Rectal smooth muscle tissue (tissue), 1 donor: Measurements from ENCODE around the gene EPS8L2.
"Not testable (repeated sequence)": the region's sequence is repeated elsewhere in the genome, so short reads cannot be mapped to it uniquely, and the experiment has no call there.

ENCODE experiments used
- H3K27ac ChIP-seq: one replicate; pipeline ENCODE4 v1.7.0; 2013; ENCODE audit warnings: low read depth, low read length, inconsistent platforms
- H3K27me3 ChIP-seq: one replicate; pipeline ENCODE4 v1.7.0; 2013; ENCODE audit warnings: low read length; ENCODE audit not compliant: control insufficient read depth, insufficient read depth
- H3K36me3 ChIP-seq: one replicate; pipeline ENCODE4 v1.7.0; 2013; ENCODE audit warnings: low read length; ENCODE audit not compliant: control insufficient read depth, insufficient read depth
- H3K4me1 ChIP-seq: one replicate; pipeline ENCODE4 v1.7.0; 2013; ENCODE audit warnings: low read length; ENCODE audit not compliant: control insufficient read depth, insufficient read depth
- H3K4me3 ChIP-seq: one replicate; pipeline ENCODE4 v1.7.0; 2013; ENCODE audit warnings: low read length
- H3K9ac ChIP-seq: one replicate; pipeline ENCODE4 v1.7.0; 2013; ENCODE audit warnings: low read length

The EPS8L2 gene

DNA sequence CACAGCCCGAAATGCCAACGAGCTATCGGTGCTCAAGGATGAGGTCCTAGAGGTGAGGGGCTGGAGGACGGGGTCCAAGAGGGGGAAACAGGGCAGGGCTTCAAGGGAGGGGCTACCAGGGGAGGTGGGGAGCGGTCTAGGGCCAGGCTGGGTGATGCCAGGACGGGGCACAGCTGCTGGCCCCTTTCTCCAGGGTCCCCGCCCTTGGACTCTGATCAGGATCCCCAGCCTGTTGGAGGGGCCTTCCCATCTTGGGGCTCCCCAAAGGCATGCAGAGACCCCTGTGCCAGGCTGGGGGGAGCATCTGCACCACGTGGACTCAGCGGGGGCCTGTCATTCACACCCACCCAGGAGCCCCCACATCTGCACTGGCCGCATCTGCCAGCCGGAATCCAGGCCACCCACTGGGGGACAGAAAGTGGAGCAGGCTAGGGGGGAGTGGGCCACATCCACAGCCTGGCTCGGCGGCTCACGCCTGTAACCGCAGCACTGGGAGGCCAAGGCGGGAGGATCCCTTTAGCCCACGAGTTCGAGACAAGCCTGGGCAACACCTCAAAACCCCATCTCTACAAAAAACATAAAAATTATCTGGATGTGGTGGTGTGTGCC lies 18.9 kb downstream of the EPS8L2 start:
- no peaks in the 10 kb centered on the region for H3K36me3 ChIP-seq
- H3K9ac ChIP-seq, result no peak overlapping the region
- H3K27ac ChIP-seq, result no peak overlapping the region
- H3K4me3 ChIP-seq, result no peak overlapping the region
- H3K4me1 ChIP-seq, result no peaks in the 10 kb centered on the region
- H3K27me3 ChIP-seq, result peaks cover 2% of the 10 kb centered on the region

DNA sequence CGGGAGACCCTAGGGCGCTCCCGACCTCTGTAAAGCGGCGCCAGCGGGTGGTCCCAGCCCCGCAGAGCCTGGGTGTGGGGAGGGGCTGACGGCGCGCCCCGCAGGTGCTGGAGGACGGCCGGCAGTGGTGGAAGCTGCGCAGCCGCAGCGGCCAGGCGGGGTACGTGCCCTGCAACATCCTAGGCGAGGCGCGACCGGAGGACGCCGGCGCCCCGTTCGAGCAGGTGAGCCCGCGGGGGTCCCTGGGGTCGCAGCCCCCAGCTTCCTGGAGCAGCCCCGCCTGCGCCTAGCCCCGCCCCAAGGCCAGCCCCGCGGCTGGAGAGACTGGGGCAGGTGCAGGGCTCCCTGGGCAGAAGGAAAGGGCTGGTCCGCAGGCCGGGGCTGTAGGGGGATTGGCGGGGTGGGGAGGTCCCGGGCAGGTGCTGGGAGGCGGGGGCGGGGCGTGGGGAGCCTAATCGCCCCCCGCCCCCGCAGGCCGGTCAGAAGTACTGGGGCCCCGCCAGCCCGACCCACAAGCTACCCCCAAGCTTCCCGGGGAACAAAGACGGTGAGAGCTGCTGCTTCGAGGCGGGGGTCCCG lies 19.7 kb downstream of the EPS8L2 start:
- no peak overlapping the region for H3K27ac ChIP-seq
- H3K4me1 ChIP-seq, result no peaks in the 10 kb centered on the region
- peak overlapping the region; percentile 9 for H3K4me3 ChIP-seq

DNA sequence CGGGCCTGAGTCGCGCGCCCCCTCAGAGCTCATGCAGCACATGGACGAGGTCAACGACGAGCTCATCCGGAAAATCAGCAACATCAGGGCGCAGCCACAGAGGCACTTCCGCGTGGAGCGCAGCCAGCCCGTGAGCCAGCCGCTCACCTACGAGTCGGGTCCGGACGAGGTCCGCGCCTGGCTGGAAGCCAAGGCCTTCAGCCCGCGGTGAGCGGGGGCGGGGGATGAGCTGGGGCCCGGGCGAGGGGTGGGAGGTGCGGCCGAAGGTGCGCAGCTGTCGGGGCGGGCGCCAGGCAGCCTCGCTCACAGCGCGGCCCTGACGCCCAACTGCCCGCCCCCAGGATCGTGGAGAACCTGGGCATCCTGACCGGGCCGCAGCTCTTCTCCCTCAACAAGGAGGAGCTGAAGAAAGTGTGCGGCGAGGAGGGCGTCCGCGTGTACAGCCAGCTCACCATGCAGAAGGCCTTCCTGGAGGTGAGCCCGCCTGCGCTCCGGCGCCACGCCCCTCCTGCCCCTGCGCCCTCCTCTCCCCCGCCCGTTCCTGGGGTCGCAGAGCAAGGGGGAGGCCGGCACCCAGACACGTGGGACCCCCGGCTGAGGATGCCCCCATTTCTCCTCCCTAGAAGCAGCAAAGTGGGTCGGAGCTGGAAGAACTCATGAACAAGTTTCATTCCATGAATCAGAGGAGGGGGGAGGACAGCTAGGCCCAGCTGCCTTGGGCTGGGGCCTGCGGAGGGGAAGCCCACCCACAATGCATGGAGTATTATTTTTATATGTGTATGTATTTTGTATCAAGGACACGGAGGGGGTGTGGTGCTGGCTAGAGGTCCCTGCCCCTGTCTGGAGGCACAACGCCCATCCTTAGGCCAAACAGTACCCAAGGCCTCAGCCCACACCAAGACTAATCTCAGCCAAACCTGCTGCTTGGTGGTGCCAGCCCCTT lies 20.5 kb downstream of the EPS8L2 start:
- Histone ChIP-seq H3K4me1 (no peaks in the 10 kb centered on the region), H3K9ac (no peak overlapping the region), H3K4me3 (no peak overlapping the region), H3K27me3 (peaks cover 2% of the 10 kb centered on the region), H3K36me3 (no peaks in the 10 kb centered on the region), H3K27ac (no peak overlapping the region)

More for the DNA sequence above, 19.7 kb downstream of the EPS8L2 start:
- Histone ChIP-seq H3K9ac (no peak overlapping the region), H3K27me3 (peaks cover 2% of the 10 kb centered on the region), H3K36me3 (no peaks in the 10 kb centered on the region)

DNA sequence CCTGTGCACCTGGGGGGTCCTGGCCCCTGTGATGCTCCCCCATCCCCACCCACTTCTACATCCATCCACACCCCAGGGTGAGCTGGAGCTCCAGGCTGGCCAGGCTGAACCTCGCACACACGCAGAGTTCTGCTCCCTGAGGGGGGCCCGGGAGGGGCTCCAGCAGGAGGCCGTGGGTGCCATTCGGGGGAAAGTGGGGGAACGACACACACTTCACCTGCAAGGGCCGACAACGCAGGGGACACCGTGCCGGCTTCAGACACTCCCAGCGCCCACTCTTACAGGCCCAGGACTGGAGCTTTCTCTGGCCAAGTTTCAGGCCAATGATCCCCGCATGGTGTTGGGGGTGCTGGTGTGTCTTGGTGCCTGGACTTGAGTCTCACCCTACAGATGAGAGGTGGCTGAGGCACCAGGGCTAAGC lies 21.3 kb downstream of the EPS8L2 start:
- Histone ChIP-seq H3K4me1 (no peaks in the 10 kb centered on the region), H3K36me3 (no peaks in the 10 kb centered on the region), H3K27ac (no peak overlapping the region), H3K4me3 (no peak overlapping the region), H3K27me3 (no peaks in the 10 kb centered on the region), H3K9ac (peak overlapping the region; percentile 45)

DNA sequence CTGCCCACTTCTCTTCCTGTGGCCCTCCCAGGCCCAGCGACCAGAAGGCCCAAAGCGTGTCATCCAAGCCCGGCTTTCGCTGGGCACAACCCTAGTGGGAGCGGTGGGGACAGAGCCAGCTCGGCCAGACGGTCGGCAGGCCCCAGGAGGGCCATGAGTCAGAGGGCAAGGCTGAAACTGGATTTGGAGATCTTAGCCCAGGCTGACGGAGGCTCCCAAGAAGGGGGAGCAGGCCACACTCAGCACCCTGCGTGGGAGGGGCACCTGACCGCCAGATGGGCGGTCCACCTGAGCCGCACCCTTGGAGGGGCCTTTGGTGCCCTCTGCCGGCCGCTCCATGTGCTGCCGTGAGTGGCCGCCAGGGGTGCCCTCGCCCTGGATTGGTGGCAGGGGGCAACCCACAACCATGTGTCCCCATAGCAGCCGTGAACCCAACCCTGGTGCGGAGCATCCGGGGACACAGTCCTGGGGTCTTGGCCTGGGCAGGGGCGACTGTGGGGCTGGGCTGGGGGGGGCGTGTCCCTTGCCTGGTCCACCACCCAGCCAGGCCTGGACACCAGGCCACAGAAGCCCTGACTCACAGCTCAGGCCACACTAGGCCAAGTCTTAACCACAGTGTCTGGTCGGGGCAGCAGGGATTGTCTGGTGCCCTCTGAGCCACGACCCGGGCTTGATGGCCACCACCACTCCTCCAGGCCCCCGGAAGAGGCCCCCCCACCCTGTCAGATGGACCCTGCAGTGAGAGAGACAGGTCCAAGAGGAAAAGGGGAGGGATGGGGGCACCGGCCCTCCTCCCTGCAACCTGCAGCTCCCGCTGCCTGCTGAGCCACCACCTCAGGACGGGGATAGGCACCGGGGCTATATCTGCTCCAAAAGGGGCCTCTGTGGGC lies 22.1 kb downstream of the EPS8L2 start:
- no peaks in the 10 kb centered on the region for H3K27me3 ChIP-seq
- H3K4me3 ChIP-seq, result no peak overlapping the region
- no peaks in the 10 kb centered on the region for H3K4me1 ChIP-seq
- H3K9ac ChIP-seq, result peak overlapping the region; percentile 45
- H3K27ac ChIP-seq, result no peak overlapping the region
- H3K36me3 ChIP-seq, result no peaks in the 10 kb centered on the region

DNA sequence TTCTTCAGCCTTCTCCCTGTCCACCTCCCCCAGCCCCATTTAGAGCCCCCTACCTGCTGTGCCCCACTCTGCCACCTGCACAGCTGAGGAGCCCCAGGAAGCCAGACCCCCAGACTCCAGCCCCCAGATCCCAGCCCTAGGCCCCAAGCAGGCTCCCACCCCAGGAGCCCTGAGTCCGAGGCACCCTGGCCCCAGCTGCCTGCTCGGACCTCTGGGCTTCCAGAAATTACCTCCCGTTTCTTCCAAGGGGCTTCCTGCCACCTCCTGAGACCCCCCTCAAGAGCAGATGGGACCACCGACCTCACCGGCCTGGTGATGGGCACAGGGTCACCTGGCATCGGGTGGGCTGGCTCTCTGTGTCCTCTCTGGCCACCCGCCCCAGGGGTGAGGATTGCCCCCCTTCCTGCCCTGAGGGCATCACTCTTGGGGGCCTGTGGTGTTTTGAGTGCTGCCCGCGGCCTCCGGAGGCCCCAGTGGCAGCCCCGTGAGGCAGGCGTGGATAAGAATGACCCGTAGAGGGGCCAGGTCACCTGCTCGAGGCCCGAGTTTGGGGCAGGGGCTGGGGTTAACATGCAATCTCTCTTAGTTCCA lies 23.0 kb downstream of the EPS8L2 start:
- Histone ChIP-seq H3K4me1 (no peaks in the 10 kb centered on the region), H3K27ac (no peak overlapping the region), H3K36me3 (no peaks in the 10 kb centered on the region), H3K4me3 (no peak overlapping the region), H3K9ac (no peak overlapping the region), H3K27me3 (no peaks in the 10 kb centered on the region)

DNA sequence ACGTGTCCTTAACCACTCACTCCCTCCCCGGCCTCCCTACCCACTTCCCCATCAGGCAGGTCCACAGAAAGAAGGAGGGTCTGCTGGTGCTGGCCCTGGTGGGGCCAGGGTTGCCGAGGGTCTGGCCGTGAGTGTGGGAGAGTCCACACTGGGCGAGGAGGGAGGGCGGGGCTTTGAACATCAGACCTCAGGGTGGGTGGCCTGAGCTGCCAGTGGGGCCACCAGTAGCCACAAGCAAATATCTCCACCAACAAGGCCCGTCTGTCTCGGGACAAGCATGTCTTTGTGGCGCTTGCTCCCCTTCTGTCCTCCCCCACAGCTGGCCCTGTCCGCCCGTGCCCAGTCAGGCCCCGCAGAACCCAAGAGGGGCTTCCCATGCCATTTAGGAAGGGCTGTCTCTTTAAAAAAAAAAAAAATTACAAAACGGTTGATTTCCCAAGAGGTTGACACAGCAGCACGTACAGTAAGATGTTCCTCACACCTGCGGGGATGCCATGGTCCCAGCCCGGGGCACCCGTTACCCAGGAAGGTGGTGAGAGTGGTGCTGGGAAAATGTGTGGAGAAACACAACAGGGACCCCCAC lies 23.6 kb downstream of the EPS8L2 start:
- Histone ChIP-seq H3K27ac (no peak overlapping the region), H3K4me3 (no peak overlapping the region), H3K36me3 (no peaks in the 10 kb centered on the region), H3K27me3 (no peaks in the 10 kb centered on the region), H3K9ac (no peak overlapping the region), H3K4me1 (no peaks in the 10 kb centered on the region)

DNA sequence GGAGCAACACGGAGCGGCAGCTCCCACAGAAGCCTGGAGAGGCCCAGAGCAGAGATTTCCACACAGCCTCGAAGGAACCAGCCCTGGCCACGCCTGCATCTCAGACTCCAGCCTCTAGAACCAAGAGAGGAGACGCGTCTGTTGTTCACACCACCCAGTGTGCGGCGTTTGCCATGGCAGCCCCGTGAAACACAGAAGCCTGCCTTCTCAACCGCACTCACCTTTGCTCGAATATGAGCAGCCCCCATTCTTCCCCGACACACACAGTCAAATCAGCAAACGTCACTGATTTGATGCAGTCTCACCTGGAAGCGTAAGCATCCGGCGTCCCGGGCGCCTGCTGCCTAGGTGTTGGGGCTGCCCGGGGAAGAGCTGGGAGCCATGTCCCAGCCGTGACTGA lies 27.0 kb downstream of the EPS8L2 start:
- no peaks in the 10 kb centered on the region for H3K36me3 ChIP-seq
- no peak overlapping the region for H3K4me3 ChIP-seq
- H3K9ac ChIP-seq, result no peak overlapping the region
- no peaks in the 10 kb centered on the region for H3K27me3 ChIP-seq
- H3K27ac ChIP-seq, result no peak overlapping the region
- no peaks in the 10 kb centered on the region for H3K4me1 ChIP-seq

DNA sequence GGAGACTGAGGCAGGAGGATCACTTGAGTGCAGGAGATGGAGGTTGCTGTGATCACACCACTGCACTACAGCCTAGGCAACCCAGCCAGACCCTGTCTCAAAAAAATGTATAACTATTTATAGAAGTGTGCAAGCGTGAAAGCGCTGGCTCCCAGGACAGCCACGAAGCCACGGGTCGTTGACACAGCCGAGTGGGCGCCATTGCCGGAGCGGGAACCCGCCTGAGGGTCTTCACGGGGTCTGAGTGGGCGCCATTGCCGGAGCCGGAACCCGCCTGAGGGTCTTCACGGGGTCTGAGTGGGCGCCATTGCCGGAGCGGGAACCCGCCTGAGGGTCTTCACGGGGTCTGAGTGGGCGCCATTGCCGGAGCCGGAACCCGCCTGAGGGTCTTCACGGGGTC lies 28.5 kb downstream of the EPS8L2 start:
- H3K4me1 ChIP-seq, H3K4me3 ChIP-seq, H3K27me3 ChIP-seq, H3K9ac ChIP-seq, H3K36me3 ChIP-seq, H3K27ac ChIP-seq: not testable (repeated sequence)

DNA sequence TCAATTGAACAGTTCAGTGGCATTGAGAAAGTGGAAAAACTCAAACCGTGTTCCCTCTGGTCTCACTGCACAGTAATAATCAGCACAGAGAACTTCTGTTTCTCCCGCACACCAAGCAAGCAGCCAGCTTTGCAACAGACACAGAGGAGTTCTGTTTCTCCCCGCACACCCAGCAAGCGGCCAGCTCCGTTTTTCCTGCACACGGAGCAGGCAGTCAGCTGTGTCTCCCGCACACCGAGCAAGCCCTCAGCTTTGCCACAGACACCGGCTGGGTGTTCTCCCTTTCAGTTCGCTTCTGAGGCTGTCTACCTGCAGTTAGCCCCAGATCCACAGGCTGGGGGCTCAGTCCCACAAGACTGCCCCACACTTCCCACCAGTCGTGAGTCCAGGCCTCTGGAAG lies 31.3 kb downstream of the EPS8L2 start:
- Histone ChIP-seq H3K9ac (no peak overlapping the region), H3K4me3 (no peak overlapping the region), H3K27ac (no peak overlapping the region), H3K4me1 (no peaks in the 10 kb centered on the region), H3K27me3 (no peaks in the 10 kb centered on the region), H3K36me3 (no peaks in the 10 kb centered on the region)

DNA sequence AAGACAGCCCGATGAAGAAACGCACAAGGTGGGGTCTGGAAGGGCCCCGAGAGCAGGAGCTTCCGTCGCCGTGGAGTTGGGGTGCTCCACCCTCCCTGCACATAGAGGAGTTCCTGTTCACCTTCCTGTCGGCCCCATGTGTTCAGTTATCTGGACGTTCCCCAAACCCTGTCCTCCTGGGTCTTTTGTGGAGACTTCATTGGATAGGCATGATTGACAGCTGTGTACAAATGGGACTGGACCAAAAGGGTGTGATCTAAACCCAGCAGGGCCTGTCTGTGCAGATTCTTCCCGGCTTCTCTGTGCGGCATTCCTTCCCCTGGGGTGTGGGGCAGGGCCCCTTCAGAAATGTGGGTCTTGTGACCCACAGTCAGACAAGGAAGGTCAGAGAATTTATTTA lies 31.9 kb downstream of the EPS8L2 start:
- H3K9ac ChIP-seq, H3K36me3 ChIP-seq, H3K27me3 ChIP-seq, H3K27ac ChIP-seq, H3K4me3 ChIP-seq, H3K4me1 ChIP-seq: not testable (repeated sequence)
